ENCODE data around the gene FGF21.

Gene FGF21

DNA sequence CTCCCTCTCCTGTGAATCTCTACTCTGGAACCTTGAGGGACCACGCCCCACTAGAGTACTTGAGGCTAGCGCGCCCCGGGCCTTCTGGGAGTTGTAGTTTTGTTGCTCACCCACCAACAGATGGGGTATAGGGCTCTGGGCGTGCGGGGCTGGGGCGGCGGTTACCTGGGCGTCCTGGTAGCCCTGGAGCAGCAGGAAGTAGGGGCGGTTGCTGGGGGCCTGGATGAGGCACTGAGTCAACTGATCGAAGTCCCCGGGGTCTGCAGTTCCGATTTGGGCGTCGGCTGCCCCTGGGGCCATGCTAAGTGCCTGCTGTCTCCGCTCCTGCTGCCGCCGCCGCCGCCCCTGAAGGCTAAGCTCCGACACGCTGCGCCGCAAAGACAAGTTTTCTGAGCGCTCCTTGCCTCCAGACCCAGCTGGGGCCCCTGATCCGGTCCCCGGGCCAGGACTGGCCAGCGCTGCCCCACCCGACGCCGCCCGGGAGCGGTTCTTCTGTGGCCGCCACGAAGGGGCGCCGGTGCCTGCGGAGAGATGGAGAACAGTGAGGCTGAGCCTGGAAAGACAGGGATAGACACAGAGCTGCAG is 20.2 kb upstream of the FGF21 start:
- TF ChIP-seq, protein P1, sequence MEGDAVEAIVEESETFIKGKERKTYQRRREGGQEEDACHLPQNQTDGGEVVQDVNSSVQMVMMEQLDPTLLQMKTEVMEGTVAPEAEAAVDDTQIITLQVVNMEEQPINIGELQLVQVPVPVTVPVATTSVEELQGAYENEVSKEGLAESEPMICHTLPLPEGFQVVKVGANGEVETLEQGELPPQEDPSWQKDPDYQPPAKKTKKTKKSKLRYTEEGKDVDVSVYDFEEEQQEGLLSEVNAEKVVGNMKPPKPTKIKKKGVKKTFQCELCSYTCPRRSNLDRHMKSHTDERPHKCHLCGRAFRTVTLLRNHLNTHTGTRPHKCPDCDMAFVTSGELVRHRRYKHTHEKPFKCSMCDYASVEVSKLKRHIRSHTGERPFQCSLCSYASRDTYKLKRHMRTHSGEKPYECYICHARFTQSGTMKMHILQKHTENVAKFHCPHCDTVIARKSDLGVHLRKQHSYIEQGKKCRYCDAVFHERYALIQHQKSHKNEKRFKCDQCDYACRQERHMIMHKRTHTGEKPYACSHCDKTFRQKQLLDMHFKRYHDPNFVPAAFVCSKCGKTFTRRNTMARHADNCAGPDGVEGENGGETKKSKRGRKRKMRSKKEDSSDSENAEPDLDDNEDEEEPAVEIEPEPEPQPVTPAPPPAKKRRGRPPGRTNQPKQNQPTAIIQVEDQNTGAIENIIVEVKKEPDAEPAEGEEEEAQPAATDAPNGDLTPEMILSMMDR (IDR thresholded peaks at IDR 0.05; ENCODE audit: low read depth, low read length): no peak
- no peak for DNase-seq (ENCODE audit: extremely low read depth, low read depth)

DNA sequence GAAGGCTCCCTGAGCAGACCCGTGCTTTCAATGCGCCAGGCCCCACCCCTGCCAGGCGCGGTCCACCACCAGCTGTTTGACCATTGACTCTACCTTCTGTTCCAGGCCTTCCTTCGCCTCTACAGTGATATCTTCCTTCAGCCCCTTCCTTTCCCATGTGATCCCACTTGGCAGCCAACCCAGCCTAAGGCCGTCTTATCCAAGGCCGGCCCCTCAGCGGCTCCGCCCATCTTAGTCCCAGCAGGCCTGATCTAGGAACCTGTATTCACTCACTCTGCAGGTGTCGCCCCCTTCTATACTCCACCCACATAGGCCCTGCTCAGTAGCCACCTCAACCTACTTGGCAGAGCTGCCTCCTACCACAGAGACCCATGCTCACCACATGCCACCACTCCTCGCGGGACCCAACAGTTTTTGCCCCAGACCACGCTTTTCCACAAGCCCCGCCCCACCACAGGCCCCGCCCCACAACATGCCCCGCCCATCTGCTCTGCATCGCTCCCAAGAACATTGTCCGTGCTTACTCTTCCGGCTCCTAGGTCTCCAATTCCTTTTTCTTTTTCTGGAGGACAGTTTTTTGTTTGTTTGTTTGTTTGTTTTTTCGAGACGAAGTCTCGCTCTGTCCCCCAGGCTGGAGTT is 17.8 kb upstream of the FGF21 start:
- TF ChIP-seq, protein P1 (IDR thresholded peaks at IDR 0.05; ENCODE audit: low read depth, low read length): no peak

DNA sequence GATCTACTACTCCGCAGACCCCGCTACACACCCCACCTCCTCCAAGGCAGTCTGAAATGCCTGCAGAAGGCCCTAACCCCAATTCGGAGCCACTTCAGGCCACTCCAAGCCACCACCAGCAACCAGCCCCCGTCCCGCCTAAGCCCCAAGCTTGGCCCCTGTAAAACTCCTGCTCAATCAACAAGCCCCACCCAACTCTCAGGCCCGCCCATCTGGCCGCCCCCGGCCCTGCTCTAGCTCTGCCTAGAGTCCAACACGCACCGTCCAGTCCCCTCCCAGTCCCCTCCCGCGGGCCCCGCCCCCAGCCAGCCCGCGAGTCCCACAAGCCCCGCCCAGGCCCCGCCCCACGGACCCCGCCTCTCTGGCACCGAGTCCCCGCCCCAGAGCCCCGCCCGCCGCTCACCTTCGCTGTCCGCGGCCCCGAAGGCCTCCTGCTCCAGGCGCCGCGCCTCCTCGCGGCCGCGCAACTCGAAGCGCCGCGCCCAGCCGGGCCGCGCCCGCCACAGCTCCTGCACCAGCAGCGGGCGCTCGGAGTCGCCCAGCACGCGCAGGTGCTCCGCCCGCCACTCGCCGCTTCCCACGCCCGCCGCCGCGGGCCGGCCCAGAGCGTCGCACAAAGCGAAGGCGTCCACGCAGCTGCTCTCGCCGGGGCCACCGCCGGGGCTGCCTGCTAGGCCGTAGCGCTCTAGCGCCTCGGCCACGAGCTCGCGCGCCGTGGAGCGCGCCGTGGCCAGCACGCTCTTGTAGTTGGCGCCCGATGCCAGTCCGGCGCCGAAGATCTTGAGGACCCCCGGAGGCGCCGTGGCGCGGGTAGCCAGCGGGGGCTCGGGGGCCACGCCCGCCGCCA is 16.5 kb upstream of the FGF21 start:
- DNase-seq (ENCODE audit: extremely low read depth, low read depth): no peak
- TF ChIP-seq, protein P1 (IDR thresholded peaks at IDR 0.05; ENCODE audit: low read depth, low read length): no peak; the same call in none of the 2 replicates

More for the DNA sequence above, 17.8 kb upstream of the FGF21 start:
- DNase-seq (ENCODE audit: extremely low read depth, low read depth): no peak

DNA sequence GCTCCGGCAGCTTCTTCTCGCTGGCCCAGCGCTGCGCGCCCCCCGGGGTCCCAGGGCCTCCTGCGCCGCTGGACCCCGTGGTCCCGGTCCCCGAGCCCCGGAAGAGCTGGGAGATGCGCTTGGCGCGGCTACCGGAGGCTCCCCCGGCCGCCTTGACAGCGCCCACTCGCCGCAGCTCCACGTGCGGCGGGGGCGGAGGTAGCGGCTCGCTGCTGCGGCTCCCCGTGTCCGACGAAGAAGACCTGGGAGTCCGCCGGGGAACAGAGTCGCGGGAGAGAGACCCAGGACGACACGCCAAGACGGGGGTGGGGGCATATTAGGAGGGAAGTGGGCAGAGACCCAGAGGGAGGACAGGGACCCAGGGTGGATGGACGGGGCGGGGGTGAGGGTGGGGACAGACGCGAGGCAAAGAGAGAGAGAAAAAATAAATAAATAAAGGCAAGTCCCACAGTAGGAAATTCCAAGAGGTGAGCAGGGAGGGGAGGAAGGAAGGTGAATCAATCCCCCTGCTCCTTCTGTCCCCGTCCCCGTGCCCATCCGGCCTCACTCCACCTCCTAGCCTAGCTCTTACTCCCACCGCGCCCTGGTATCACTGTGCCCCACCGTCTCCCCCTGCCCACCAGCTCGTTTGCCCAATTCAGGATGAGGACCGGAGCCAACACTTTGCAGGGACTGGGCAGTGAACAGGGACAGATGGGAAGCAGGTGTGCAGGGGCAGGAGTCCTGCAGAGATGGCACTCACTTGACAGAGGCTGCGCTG is 15.7 kb upstream of the FGF21 start:
- DNase-seq (ENCODE audit: extremely low read depth, low read depth): no peak
- TF ChIP-seq, protein P1 (IDR thresholded peaks at IDR 0.05; ENCODE audit: low read depth, low read length): no peak

DNA sequence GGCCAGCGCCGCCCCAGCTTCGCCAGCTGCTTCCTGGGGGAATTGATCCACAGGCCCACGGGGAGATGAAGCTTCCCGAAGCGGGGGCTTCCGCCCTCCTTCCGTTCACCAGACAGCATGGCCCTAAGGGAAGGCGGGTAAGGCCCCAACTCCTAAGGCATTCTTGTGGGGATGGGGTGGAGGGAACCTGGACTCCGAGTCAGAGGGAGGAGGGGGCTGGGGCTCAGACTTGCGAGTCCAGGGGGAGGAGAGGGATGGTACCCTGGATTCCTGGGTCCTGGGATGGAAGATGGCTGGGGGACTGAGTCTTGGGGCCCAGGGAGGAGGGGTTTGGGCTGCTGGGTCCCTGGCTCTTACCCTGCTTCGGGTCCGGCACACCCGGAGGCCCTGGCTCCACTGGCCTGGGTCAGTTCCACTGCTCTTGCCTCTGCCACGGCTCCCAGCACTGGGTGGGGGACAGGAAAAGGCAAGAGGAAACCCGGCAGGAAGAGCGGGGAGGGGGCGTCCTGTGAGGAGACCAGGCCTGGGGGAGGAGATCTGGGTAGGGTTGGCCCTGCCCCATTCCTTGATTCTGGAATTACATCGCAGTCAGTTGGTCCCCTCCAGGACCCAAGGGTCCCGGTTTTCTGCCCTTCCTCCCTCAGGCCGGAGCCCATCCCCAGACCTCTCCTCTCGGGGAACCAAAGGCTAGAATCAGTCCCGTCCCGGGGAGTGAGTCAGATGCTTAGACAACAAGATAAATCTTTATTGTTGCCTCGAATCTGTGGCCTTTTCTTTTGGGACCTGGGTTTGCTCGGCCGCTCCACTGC is 15.0 kb upstream of the FGF21 start, which contains the start of gene RASIP1:
RASIP1 (minus strand) TSS at position 447 of the 809 bp plus-strand sequence; CDS start at position 119, 328 bp downstream.
- DNase-seq (ENCODE audit: extremely low read depth, low read depth): no peak
- TF ChIP-seq, protein P1 (IDR thresholded peaks at IDR 0.05; ENCODE audit: low read depth, low read length): no peak

DNA sequence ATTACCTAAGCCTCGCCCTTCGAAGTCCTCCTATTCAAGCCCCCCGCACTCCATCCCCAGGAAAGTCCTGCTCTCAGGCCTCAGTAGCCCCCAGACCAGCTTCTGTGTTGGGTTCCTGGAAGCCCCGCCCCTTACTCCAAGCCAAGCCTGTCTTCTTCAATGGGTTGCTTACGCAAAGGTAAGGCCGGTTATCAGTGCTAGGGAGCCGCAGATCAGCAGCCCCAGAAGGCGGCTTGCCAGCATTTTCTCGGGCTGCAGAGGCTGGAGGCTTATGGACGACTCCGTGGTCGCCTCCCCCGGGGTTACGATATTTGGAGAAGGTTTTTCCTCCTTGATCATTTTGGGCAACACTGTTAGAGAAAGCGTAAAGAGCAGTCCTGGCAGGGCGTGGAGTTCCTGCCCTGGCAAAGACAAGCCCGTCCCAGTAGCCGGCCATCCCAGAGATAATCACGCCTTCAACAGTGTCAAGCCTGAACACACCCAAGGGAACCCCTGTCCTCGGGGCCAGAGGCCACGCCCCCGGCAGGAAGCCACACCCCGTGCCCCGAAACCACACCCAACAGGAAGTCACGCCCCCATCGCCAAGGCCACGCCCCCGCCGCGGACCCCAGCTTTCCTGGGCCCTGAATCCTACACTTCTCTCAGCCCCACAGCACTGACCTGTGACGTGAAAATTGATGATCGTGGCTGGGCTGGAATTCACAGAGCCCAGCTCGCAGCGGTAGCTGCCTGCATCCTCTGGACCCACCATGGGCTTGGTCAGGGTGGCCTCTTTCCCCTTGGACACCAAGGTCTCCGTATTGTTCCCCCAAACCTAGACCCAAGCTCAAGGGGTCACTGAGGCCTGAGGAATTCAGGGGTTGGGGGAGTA is 14.0 kb upstream of the FGF21 start:
- no peak for DNase-seq (ENCODE audit: extremely low read depth, low read depth)
- TF ChIP-seq, protein P1 (IDR thresholded peaks at IDR 0.05; ENCODE audit: low read depth, low read length): no peak

All from AG09319 (cell line).